RWPE2 (cell line): Measurements from ENCODE around the gene MARVELD2.

Experiments used
- ATAC-seq: fragments of 200-7000 bp; cut with Tn5 transposase; 3 replicates; pipeline ENCODE4 v1.9.1; 2021; ENCODE audit warnings: low read depth
- DNase-seq: peaks from one replicate; pipeline ENCODE4 v3.0.0-alpha.2; 2020; ENCODE audit warnings: low spot score
- H3K27ac ChIP-seq: fragments of 450-650 bp; 2 replicates; pipeline ENCODE4 v1.5.1; 2017; ENCODE audit warnings: mild to moderate bottlenecking; ENCODE audit not compliant: poor library complexity, severe bottlenecking
- H3K27me3 ChIP-seq: fragments of 250-450 bp; sonication (Bioruptor Pico); 2 replicates; pipeline ENCODE4 v1.5.1; 2021; ENCODE audit warnings: mild to moderate bottlenecking, moderate library complexity; ENCODE audit not compliant: insufficient read depth, poor library complexity, severe bottlenecking
- H3K36me3 ChIP-seq: fragments of 250-450 bp; sonication (Bioruptor Pico); 2 replicates; pipeline ENCODE4 v1.5.1; 2020; ENCODE audit warnings: low read depth, mild to moderate bottlenecking, moderate library complexity
- H3K4me1 ChIP-seq: fragments of 250-450 bp; sonication (Bioruptor Pico); 2 replicates; pipeline ENCODE4 v1.5.1; 2021; ENCODE audit warnings: mild to moderate bottlenecking, moderate library complexity; ENCODE audit not compliant: insufficient read depth, poor library complexity, severe bottlenecking
- H3K4me3 ChIP-seq: fragments of 250-450 bp; sonication (Bioruptor Pico); 2 replicates; pipeline ENCODE4 v1.5.1; 2021; ENCODE audit warnings: mild to moderate bottlenecking, moderate library complexity; ENCODE audit not compliant: severe bottlenecking
- H3K9me3 ChIP-seq: fragments of 250-450 bp; sonication (Bioruptor Pico); 2 replicates; pipeline ENCODE4 v1.5.1; 2021; ENCODE audit warnings: mild to moderate bottlenecking, moderate library complexity; ENCODE audit not compliant: severe bottlenecking
- TF ChIP-seq, protein P1 (sequence below): fragments of 450-650 bp; IDR thresholded peaks from one replicate; pipeline ENCODE4 v1.5.1; 2017; ENCODE audit warnings: mild to moderate bottlenecking, moderate library complexity; ENCODE audit not compliant: poor library complexity, severe bottlenecking

Gene MARVELD2

DNA sequence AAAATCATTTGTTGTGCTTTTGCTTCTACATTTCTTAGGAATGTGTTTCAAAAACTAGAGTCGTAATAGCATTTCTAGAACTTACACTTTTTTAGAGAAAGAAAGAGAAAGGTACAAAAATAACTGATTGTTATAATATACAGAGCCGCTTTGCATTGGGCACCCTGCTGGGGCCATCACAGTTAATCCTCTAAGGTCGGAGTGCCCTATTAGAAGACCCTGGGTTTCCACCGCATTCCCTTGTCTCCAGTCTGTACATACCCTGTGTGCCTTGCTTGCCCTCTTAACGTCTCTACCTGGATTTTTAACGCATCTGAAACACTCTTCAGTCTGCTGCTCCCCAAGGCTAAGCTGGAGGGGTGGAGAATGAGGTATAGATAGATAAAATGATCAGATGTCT lies 1.3 kb downstream of the MARVELD2 start:
- TF ChIP-seq, protein P1, sequence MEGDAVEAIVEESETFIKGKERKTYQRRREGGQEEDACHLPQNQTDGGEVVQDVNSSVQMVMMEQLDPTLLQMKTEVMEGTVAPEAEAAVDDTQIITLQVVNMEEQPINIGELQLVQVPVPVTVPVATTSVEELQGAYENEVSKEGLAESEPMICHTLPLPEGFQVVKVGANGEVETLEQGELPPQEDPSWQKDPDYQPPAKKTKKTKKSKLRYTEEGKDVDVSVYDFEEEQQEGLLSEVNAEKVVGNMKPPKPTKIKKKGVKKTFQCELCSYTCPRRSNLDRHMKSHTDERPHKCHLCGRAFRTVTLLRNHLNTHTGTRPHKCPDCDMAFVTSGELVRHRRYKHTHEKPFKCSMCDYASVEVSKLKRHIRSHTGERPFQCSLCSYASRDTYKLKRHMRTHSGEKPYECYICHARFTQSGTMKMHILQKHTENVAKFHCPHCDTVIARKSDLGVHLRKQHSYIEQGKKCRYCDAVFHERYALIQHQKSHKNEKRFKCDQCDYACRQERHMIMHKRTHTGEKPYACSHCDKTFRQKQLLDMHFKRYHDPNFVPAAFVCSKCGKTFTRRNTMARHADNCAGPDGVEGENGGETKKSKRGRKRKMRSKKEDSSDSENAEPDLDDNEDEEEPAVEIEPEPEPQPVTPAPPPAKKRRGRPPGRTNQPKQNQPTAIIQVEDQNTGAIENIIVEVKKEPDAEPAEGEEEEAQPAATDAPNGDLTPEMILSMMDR = no peak
- no peaks in the 10 kb centered on the region for H3K27me3 ChIP-seq
- H3K9me3 ChIP-seq = no peaks in the 10 kb centered on the region
- DNase-seq (no peak), ATAC-seq (no peak)
- peak overlapping the region; percentile 58 for H3K4me3 ChIP-seq
- H3K27ac ChIP-seq = peak overlapping the region; percentile 78
- H3K36me3 ChIP-seq = peaks cover 39% of the 10 kb centered on the region
- H3K4me1 ChIP-seq = peaks cover 11% of the 10 kb centered on the region

DNA sequence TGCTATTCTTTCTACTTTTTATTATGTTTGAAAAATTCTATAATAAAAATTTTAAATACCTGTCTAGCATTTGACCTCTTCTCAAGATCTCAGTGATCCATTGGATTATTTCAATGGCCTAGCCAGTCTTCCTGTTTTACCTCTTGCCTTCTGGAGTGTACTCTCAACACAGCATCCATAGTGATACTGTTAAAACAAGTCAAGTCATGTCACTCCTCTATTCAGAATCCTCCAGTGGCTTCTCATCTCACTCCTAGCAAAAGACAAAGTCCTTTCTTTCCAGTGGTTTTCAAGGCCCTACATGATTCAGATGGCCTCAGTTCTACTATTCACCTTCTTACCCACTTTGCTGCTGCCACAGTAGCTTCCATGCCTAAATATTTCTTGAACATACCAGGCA lies 1.8 kb downstream of the MARVELD2 start:
- Histone ChIP-seq H3K4me3 (peak overlapping the region; percentile 58), H3K27ac (peak overlapping the region; percentile 78), H3K4me1 (peaks cover 11% of the 10 kb centered on the region), H3K27me3 (no peaks in the 10 kb centered on the region), H3K36me3 (peaks cover 36% of the 10 kb centered on the region), H3K9me3 (no peaks in the 10 kb centered on the region)
- no peak for ATAC-seq
- TF ChIP-seq, protein P1 = no peak
- DNase-seq = no peak

DNA sequence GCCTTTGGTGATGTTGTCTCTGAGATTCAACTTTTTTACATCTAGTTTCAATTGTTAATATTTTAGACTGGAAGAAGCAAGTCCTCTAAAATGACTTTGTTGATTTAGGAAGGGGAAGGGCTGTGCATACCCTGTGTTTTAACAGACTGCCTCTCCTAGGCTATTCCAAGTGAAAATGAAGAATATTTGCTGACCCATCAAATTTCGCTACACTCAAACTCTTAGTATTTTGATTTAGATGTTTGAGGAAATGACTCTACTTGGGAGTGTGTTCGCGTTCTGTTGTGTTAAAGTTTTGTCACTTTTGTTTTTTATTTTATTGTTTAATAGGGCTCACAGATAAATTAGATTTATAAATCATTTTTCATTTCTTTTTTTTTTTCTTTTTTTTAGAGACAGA lies 3.6 kb downstream of the MARVELD2 start:
- Histone ChIP-seq H3K4me1 (peaks cover 11% of the 10 kb centered on the region), H3K9me3 (no peaks in the 10 kb centered on the region), H3K36me3 (peaks cover 33% of the 10 kb centered on the region), H3K27ac (no peak overlapping the region), H3K4me3 (no peak overlapping the region), H3K27me3 (no peaks in the 10 kb centered on the region)
- no peak for DNase-seq
- TF ChIP-seq, protein P1 = no peak
- ATAC-seq = no peak

DNA sequence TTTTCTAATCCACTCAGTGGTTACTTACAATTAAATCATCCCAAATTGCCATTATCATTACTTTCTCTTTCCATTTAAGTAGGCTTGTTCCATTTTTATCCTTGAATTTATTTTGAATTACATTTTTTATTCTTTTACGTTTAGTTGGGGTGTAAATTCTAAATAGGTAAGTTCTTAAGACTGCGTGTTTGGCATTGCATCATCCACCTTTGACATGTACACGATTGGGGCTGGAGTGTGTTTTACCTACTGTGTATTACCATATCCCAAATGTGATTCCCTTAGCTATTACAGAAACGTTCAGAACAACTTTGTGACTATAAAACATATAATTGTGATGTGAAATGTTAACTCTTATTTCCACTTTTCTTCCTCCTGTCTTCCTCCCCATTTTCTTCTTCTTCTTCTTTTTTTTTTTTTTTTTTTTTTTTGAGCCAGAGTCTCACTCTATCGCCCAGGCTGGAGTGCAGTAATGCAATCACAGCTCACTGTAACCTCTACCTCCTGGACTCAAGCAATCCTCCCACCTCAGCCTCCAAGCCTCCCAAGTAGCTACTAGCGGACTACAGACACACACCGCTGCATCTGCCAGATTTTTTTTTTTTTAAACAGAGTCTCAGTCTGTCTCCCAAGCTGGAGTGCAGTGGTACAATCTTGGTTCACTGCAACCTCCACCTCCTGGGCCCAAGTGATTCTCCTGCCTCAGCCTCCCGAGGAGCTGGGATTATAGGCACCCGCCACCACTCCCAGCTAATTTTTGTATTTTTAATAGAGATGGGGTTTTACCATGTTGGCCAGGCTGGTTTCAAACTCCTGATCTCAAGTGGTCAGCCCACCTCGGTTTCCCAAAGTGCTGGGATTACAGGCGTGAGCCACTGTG lies 16.7 kb downstream of the MARVELD2 start:
- no peaks in the 10 kb centered on the region for H3K4me1 ChIP-seq
- no peaks in the 10 kb centered on the region for H3K27me3 ChIP-seq
- no peak overlapping the region for H3K4me3 ChIP-seq
- ATAC-seq (no peak), DNase-seq (no peak)
- H3K27ac ChIP-seq = no peak overlapping the region
- H3K36me3 ChIP-seq = peaks cover 53% of the 10 kb centered on the region
- no peaks in the 10 kb centered on the region for H3K9me3 ChIP-seq
- TF ChIP-seq, protein P1 = no peak
